ENCODE data around the gene EMP2.

- TF ChIP-seq CTCF (conservative IDR thresholded peaks at IDR 0.05; ENCODE audit: low read length) (no peak), EZH2phosphoT487 (IDR thresholded peaks at IDR 0.05; ENCODE audit: borderline replicate concordance) (no peak)
Observed at GRCh38 chr16:10594312-10594950, 14.0 kb upstream of the EMP2 start.

All from Loucy (cell line).